Astrocyte (in vitro differentiated cells and primary cell): ENCODE measurements around the gene VWA5B1.

Source experiments
- EZH2 ChIP-seq: IDR thresholded peaks from 2 replicates; pipeline ENCODE4 v1.6.1; 2012; ENCODE audit warnings: mild to moderate bottlenecking, low read length, inconsistent platforms; ENCODE audit not compliant: insufficient read depth
- TF ChIP-seq, protein P1 (sequence below): IDR thresholded peaks from 2 replicates; pipeline ENCODE4 v1.5.1; 2011; ENCODE audit warnings: low read depth, mild to moderate bottlenecking, inconsistent platforms, low read length, moderate library complexity; ENCODE audit not compliant: insufficient read depth

DNA sequence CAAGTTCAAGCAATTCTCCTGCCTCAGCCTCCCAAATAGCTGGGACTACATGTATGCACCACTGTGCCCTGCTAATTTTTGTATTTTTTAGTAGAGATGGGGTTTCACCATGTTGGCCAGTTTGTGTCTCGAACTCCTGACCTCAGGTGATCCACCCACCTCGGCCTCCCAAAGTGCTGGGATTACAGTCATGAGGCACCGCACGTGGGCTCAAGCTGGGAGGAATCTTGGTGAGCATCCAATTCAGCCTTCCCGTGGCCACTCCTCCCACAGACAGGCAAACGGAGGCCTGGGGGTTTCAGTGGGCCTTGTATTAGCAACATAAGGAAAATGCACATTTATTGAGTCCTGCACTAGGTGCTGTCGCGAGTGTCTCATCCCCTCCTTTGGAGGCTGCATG lies 24.5 kb upstream of the VWA5B1 start:
- TF ChIP-seq, protein P1, sequence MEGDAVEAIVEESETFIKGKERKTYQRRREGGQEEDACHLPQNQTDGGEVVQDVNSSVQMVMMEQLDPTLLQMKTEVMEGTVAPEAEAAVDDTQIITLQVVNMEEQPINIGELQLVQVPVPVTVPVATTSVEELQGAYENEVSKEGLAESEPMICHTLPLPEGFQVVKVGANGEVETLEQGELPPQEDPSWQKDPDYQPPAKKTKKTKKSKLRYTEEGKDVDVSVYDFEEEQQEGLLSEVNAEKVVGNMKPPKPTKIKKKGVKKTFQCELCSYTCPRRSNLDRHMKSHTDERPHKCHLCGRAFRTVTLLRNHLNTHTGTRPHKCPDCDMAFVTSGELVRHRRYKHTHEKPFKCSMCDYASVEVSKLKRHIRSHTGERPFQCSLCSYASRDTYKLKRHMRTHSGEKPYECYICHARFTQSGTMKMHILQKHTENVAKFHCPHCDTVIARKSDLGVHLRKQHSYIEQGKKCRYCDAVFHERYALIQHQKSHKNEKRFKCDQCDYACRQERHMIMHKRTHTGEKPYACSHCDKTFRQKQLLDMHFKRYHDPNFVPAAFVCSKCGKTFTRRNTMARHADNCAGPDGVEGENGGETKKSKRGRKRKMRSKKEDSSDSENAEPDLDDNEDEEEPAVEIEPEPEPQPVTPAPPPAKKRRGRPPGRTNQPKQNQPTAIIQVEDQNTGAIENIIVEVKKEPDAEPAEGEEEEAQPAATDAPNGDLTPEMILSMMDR, result no peak
- TF ChIP-seq EZH2, result no peak
